WTC11 (cell line): ENCODE measurements around the gene EHD1.

ENCODE experiments used
- CREB1 ChIP-seq: sonication (generic); formaldehyde crosslinking; IDR thresholded peaks from 2 replicates; pipeline ENCODE4 v1.8.0; 2023; ENCODE audit warnings: mild to moderate bottlenecking, missing genetic modification reagents
- CREM ChIP-seq: sonication (generic); formaldehyde crosslinking; IDR thresholded peaks from 2 replicates; pipeline ENCODE4 v1.8.1; 2022; ENCODE audit warnings: mild to moderate bottlenecking, missing genetic modification reagents, moderate library complexity
- CTCF ChIP-seq: fragments of 200-600 bp; IDR thresholded peaks from 2 replicates; pipeline ENCODE4 v1.8.0; 2022; ENCODE audit warnings: antibody characterized with exemption
- FOXK1 ChIP-seq: sonication (generic); formaldehyde crosslinking; IDR thresholded peaks from 2 replicates; pipeline ENCODE4 v1.8.0; 2022; ENCODE audit warnings: mild to moderate bottlenecking, moderate library complexity, missing genetic modification reagents
- FOXP1 ChIP-seq: sonication (generic); formaldehyde crosslinking; IDR thresholded peaks from 2 replicates; pipeline ENCODE4 v1.8.0; 2022; ENCODE audit warnings: missing genetic modification reagents, mild to moderate bottlenecking, moderate library complexity, borderline replicate concordance
- JUN ChIP-seq: sonication (generic); formaldehyde crosslinking; IDR thresholded peaks from 2 replicates; pipeline ENCODE4 v1.8.0; 2023; ENCODE audit warnings: mild to moderate bottlenecking, missing genetic modification reagents
- KAT7 ChIP-seq: sonication (generic); formaldehyde crosslinking; IDR thresholded peaks from 2 replicates; pipeline ENCODE4 v1.8.1; 2023; ENCODE audit warnings: missing genetic modification reagents, mild to moderate bottlenecking, borderline replicate concordance
- MXD4 ChIP-seq: fragments of 250-450 bp; sonication (Bioruptor Pico); IDR thresholded peaks from 2 replicates; pipeline ENCODE4 v1.8.0; 2021; ENCODE audit warnings: mild to moderate bottlenecking, moderate library complexity, borderline replicate concordance
- SP1 ChIP-seq: sonication (generic); formaldehyde crosslinking; conservative IDR thresholded peaks from 2 replicates; pipeline ENCODE4 v1.8.1; 2022; ENCODE audit warnings: missing genetic modification reagents
- TCF7 ChIP-seq: sonication (generic); formaldehyde crosslinking; IDR thresholded peaks from 2 replicates; pipeline ENCODE4 v1.8.0; 2022; ENCODE audit warnings: mild to moderate bottlenecking, low read depth, missing genetic modification reagents, moderate library complexity
- USF2 ChIP-seq: sonication (generic); formaldehyde crosslinking; IDR thresholded peaks from 2 replicates; pipeline ENCODE4 v1.8.1; 2023; ENCODE audit warnings: mild to moderate bottlenecking, missing genetic modification reagents, moderate library complexity
- ZNF232 ChIP-seq: sonication (generic); formaldehyde crosslinking; IDR thresholded peaks from 2 replicates; pipeline ENCODE4 v1.8.0; 2022; ENCODE audit warnings: mild to moderate bottlenecking, missing genetic modification reagents
- TF ChIP-seq, protein P1 (sequence below): sonication (generic); formaldehyde crosslinking; conservative IDR thresholded peaks from 2 replicates; pipeline ENCODE4 v1.8.1; 2022; ENCODE audit warnings: mild to moderate bottlenecking, missing genetic modification reagents
- TF ChIP-seq, protein P2 (sequence below): sonication (generic); formaldehyde crosslinking; IDR thresholded peaks from 2 replicates; pipeline ENCODE4 v1.8.0; 2022; ENCODE audit warnings: mild to moderate bottlenecking, missing genetic modification reagents

DNA sequence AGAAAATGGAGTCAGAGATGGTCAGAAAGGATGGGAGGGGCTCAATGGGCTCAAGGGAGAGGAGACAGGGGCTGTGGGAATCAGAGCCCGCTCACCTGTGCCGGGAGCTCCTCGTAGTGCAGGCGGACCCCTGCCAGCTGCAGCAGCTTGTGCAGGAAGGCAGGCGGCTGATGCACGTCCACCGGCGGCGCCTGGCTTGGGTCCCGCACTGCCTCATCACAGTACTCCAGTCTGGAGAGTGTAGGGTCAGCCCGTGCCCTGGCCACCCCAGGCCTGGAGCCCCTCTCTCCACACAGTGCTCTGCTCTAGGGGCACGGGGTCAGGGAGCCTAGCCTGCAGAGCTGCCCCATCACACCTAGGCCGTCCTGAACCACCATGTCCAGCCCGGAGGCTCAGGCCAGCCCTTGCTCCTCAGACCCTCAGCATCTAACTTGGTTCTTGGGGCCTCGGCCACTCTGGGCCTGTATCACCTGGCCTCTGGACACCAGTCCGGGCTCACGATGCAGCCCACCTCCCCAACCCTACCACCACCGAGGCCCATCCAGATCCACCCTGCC is 34.8 kb upstream of the EHD1 start:
- TF ChIP-seq CTCF (no peak), CREM (no peak), ZNF232 (no peak), FOXP1 (CRISPR knock-in tag) (no peak), TCF7 (CRISPR knock-in tag) (no peak), MXD4 (CRISPR knock-in tag) (no peak), USF2 (CRISPR knock-in tag) (no peak), SP1 (no peak), KAT7 (CRISPR knock-in tag) (no peak), FOXK1 (CRISPR knock-in tag) (no peak), JUN (CRISPR knock-in tag) (no peak), CREB1 (CRISPR knock-in tag) (no peak)
- TF ChIP-seq, protein P1, sequence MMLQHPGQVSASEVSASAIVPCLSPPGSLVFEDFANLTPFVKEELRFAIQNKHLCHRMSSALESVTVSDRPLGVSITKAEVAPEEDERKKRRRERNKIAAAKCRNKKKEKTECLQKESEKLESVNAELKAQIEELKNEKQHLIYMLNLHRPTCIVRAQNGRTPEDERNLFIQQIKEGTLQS (CRISPR knock-in tag) = no peak
- TF ChIP-seq, protein P2, sequence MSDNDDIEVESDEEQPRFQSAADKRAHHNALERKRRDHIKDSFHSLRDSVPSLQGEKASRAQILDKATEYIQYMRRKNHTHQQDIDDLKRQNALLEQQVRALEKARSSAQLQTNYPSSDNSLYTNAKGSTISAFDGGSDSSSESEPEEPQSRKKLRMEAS (CRISPR knock-in tag) = no peak
